Activated naive CD4-positive, alpha-beta T cell treated with anti-CD3 and anti-CD28 coated beads, Interleukin-2, amount 10 ng/mL, durations not matched to agents 7 days and 5 days (primary cell): ENCODE measurements around the gene CLEC4M.

Experiments
- CTCF ChIA-PET: fragments of 350-600 bp; sonication (Branson Sonifier 250); formaldehyde crosslinking; loops from one replicate; lab custom pipeline; 2021; ENCODE audit warnings: antibody characterized with exemption; lab: Charles Lee
- DNase-seq: peaks from one replicate; pipeline ENCODE4 v3.0.0-alpha.2; 2020
- H3K27ac Mint-ChIP-seq: one replicate; pipeline ENCODE4 v1.8.0; 2021; ENCODE audit warnings: mild to moderate bottlenecking, moderate library complexity, mixed read lengths
- H3K27me3 Mint-ChIP-seq: one replicate; pipeline ENCODE4 v1.8.0; 2021; ENCODE audit warnings: mild to moderate bottlenecking, mixed read lengths
- H3K36me3 Mint-ChIP-seq: one replicate; pipeline ENCODE4 v1.8.0; 2021; ENCODE audit warnings: mixed read lengths
- H3K4me1 Mint-ChIP-seq: one replicate; pipeline ENCODE4 v1.8.0; 2021; ENCODE audit warnings: mixed read lengths
- H3K4me3 Mint-ChIP-seq: one replicate; pipeline ENCODE4 v1.8.0; 2021; ENCODE audit warnings: mild to moderate bottlenecking, moderate library complexity, mixed read lengths
- H3K9me3 Mint-ChIP-seq: one replicate; pipeline ENCODE4 v1.8.0; 2021; ENCODE audit warnings: mixed read lengths

Gene CLEC4M, protein sequence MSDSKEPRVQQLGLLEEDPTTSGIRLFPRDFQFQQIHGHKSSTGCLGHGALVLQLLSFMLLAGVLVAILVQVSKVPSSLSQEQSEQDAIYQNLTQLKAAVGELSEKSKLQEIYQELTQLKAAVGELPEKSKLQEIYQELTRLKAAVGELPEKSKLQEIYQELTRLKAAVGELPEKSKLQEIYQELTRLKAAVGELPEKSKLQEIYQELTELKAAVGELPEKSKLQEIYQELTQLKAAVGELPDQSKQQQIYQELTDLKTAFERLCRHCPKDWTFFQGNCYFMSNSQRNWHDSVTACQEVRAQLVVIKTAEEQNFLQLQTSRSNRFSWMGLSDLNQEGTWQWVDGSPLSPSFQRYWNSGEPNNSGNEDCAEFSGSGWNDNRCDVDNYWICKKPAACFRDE

DNA sequence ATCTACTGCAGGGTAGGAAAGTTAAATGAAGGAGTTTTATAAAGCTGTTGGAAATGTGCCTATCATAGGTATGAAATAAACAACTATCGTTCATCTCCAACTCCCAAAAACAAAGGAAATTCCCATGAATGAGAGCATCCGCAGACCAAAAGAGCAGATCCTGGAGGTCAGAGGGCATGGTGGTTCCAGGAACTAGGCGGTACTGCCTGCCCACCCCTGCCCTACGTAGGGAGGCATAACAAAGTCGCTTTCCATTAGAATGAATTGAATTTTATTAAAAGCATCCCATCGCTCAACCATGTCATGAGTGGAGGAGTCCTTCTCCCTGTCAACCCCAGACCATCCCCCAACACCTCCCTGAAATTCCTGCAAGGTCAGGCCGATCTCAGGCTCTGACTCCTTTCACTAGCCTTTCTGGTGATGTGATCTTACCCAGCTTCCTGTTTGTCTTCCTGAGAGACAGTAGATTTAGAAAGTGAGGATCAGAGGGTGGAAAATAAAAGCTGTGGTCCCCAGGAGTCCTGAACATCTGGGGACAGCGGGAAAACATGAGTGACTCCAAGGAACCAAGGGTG is at the start of gene CLEC4M:
TSS of gene CLEC4M (plus strand) at position 525 of the 575 bp plus-strand sequence. CDS start at position 549, 24 bp downstream.
- Mint-ChIP-seq H3K27me3 (peaks cover 16% of the 10 kb centered on the region), H3K4me3 (no peak within 1 kb of the TSS), H3K4me1 (no peaks in the 10 kb centered on the region), H3K36me3 (peaks cover 6% of the 10 kb centered on the region), H3K9me3 (peaks cover 23% of the 10 kb centered on the region), H3K27ac (no peak within 1 kb of the TSS)
- CTCF ChIA-PET, result no interaction called here
- no peak for DNase-seq

DNA sequence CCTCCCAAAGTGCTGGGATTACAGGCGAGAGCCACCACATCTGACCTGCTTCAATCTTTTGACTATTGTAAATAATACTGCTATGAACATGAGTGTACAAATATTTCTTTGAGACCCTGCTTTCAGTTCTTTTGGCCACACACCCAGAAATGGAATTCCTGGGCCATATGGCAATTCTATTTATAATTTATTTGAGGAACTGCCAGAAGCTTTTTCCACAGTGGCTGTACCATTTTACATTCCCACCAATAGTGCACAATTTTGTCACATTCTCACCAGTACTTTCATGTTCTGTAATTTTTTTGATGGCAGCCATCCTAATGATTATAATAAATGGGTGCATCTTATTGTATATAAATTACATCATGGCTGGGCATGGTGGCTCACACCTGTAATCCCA is 47.4 kb upstream of the CLEC4M start:
- no peak overlapping the region for H3K27ac Mint-ChIP-seq
- no peaks in the 10 kb centered on the region for H3K36me3 Mint-ChIP-seq
- CTCF ChIA-PET, result no interaction called here
- DNase-seq, result no peak
- H3K27me3 Mint-ChIP-seq, result peaks cover 17% of the 10 kb centered on the region
- peaks cover 8% of the 10 kb centered on the region for H3K4me1 Mint-ChIP-seq
- H3K9me3 Mint-ChIP-seq, result peaks cover 7% of the 10 kb centered on the region
- H3K4me3 Mint-ChIP-seq, result no peak overlapping the region

DNA sequence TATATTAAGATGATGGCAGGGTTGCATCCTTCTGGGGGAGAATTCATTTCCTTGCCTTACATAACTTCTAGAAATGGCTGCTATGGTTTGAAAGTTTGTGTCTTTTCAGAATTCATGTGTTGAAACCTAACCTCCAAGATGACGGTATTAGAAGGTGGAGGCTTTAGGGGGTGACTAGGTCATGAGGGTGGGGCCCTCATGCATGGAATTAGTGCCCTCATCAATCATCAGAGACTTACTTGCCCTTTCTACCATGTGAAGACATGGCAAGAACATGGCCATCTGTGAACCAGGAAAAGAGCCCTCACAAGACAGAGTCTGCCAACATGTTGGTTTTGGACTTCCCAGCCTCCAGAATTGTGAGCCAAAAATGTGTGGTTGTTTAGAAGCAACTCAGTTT is 46.3 kb upstream of the CLEC4M start:
- CTCF ChIA-PET, result no interaction called here
- H3K4me3 Mint-ChIP-seq, result no peak overlapping the region
- DNase-seq, result no peak
- peaks cover 7% of the 10 kb centered on the region for H3K9me3 Mint-ChIP-seq
- H3K36me3 Mint-ChIP-seq, result no peaks in the 10 kb centered on the region
- peaks cover 15% of the 10 kb centered on the region for H3K27me3 Mint-ChIP-seq
- no peak overlapping the region for H3K27ac Mint-ChIP-seq
- H3K4me1 Mint-ChIP-seq, result peaks cover 6% of the 10 kb centered on the region

DNA sequence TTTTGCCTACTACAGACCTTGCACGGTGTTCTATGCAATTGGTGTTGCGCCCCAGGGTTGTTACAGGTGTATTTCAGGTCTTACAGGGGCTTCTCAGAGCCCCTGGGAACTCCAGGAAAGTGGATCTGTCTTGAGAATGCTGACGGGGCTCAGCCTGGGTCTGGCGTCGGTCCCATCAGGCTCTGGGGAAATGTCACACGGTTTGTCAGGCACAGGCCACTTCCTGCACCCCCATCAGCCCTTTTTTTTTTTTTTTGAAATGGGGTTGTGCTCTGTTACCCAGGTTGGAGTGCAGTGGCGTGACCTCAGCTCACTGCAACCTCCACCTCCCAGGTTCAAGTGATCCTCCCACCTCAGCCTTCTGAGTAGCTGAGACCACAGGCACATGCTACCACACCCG is 44.4 kb upstream of the CLEC4M start:
- peaks cover 19% of the 10 kb centered on the region for H3K27me3 Mint-ChIP-seq
- no peak overlapping the region for H3K4me3 Mint-ChIP-seq
- H3K36me3 Mint-ChIP-seq, result no peaks in the 10 kb centered on the region
- DNase-seq, result no peak
- H3K9me3 Mint-ChIP-seq, result peaks cover 7% of the 10 kb centered on the region
- CTCF ChIA-PET, result interaction anchor here (1.3 kb wide), 1 partner anchor 38 kb away, joined by 3 read pairs; the partner anchor contains the start of gene TRAPPC5
- peaks cover 6% of the 10 kb centered on the region for H3K4me1 Mint-ChIP-seq
- H3K27ac Mint-ChIP-seq, result no peak overlapping the region

DNA sequence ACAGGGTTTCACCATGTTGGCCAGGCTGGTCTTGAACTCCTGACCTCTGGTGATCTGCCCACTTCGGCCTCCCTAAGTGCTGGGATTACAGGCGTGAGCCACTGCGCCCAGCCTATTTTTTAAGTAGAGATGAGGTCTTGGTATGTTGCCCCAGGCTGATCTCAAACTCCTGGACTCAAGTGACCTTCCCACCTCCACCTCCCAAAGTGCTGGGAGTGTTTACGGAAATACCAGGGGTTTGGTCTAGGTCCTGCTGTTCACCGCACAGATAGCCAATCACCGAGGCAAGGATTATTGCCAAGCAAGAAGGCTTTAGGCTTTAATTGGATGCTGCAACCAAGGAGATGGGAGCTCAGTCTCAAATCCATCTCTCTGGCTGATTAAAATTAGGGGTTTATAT is 42.7 kb upstream of the CLEC4M start:
- DNase-seq, result no peak
- CTCF ChIA-PET, result no interaction called here
- H3K4me1 Mint-ChIP-seq, result no peaks in the 10 kb centered on the region
- H3K27me3 Mint-ChIP-seq, result peaks cover 19% of the 10 kb centered on the region
- H3K27ac Mint-ChIP-seq, result no peak overlapping the region
- H3K4me3 Mint-ChIP-seq, result no peak overlapping the region
- no peaks in the 10 kb centered on the region for H3K36me3 Mint-ChIP-seq
- H3K9me3 Mint-ChIP-seq, result peaks cover 7% of the 10 kb centered on the region

DNA sequence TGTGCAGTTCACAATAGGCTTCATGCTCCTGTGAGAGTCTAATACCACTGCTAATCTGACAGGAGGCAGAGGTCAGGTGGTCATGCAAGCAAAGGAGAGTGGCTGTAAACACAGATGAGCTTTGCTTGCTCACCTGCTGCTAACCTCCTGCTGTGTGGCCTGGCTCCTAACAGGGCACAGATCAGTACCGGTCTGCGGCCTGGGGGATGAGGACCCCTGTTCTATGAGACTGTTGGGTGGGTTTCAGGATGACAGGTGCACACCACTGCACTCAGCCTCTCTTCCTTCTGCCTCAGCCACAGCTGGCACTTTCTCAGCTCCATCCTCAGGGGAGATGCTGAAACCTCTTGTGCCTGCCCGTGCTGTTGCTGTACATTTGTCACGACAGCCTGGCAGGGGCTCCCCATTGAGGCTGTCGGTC is 40.8 kb upstream of the CLEC4M start:
- DNase-seq, result no peak
- no peaks in the 10 kb centered on the region for H3K9me3 Mint-ChIP-seq
- H3K27me3 Mint-ChIP-seq, result peaks cover 20% of the 10 kb centered on the region
- no peak overlapping the region for H3K27ac Mint-ChIP-seq
- CTCF ChIA-PET, result no interaction called here
- no peaks in the 10 kb centered on the region for H3K36me3 Mint-ChIP-seq
- H3K4me3 Mint-ChIP-seq, result no peak overlapping the region
- no peaks in the 10 kb centered on the region for H3K4me1 Mint-ChIP-seq

DNA sequence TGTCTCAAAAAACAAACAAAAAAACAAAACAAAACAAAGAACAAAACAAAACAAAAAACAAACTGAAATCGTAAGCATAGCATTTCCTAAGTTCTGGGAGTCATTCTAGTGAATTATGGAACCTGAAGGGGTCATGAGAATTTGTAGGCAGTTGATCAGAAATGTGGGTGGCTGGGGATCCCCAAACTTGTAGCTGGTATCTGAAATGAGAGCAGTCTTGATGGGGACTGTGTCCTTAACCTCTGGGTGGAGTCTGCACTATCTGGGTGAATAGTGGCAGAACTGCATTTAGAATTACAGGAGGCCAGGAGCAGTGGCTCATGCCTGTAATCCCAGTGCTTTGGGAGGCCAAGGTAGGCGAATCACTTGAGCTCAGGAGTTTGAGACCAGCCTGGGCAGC is 37.3 kb upstream of the CLEC4M start:
- Mint-ChIP-seq H3K27ac (no peak overlapping the region), H3K4me1 (no peaks in the 10 kb centered on the region)
- CTCF ChIA-PET, result interaction anchor here (1.0 kb wide), 1 partner anchor 45 kb away, joined by 3 read pairs; the partner anchor contains the start of gene TRAPPC5

DNA sequence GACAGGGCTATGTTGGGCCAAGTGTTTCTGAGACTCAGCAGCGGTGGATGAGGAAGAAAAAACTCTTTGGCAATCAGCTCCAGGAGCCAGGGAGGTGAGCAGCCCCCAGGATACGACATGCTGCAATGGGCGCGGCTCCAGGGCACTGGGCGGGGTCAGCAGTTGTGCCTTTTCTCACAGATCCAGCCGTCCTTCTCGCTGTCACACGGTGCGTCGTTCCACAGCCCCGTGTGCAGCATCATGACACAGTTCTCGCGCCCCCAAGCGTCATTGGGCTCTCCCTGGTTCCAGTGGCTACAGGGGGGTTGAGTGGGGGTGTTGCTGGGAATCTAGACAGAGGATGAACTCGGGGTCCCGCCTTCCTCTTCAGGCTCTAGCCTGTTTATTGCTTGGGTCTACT is 33.8 kb upstream of the CLEC4M start:
- CTCF ChIA-PET, result no interaction called here
- DNase-seq, result no peak
- Mint-ChIP-seq H3K36me3 (no peaks in the 10 kb centered on the region), H3K9me3 (no peaks in the 10 kb centered on the region), H3K27me3 (peaks cover 63% of the 10 kb centered on the region), H3K4me3 (no peak overlapping the region), H3K4me1 (no peaks in the 10 kb centered on the region), H3K27ac (no peak overlapping the region)

More for the DNA sequence above, 37.3 kb upstream of the CLEC4M start:
- Mint-ChIP-seq H3K9me3 (no peaks in the 10 kb centered on the region), H3K27me3 (peaks cover 47% of the 10 kb centered on the region), H3K4me3 (no peak overlapping the region), H3K36me3 (no peaks in the 10 kb centered on the region)
- no peak for DNase-seq

DNA sequence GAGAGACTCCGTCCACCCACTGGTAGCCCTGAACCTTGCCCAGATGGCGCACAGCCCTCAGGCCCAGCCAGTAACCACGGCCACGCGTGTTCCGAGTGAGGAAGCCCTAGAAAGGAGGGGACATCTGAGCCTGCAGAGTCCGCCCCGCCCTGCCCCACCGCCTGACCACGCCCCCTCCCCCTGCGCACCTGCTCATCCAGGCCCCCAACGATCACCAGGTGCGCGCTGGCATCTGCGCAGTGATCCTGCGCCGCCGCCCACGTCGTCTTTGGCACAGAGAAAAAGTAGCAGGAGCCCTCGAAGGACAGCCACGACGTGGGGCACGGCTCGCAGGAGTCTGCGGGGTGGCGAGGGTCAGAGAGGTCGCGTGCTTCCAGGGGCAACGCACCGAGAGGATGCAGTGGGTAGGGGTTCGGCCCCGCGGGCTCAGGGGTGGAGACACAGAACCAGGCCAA is 33.2 kb upstream of the CLEC4M start:
- no peak overlapping the region for H3K4me3 Mint-ChIP-seq

DNA sequence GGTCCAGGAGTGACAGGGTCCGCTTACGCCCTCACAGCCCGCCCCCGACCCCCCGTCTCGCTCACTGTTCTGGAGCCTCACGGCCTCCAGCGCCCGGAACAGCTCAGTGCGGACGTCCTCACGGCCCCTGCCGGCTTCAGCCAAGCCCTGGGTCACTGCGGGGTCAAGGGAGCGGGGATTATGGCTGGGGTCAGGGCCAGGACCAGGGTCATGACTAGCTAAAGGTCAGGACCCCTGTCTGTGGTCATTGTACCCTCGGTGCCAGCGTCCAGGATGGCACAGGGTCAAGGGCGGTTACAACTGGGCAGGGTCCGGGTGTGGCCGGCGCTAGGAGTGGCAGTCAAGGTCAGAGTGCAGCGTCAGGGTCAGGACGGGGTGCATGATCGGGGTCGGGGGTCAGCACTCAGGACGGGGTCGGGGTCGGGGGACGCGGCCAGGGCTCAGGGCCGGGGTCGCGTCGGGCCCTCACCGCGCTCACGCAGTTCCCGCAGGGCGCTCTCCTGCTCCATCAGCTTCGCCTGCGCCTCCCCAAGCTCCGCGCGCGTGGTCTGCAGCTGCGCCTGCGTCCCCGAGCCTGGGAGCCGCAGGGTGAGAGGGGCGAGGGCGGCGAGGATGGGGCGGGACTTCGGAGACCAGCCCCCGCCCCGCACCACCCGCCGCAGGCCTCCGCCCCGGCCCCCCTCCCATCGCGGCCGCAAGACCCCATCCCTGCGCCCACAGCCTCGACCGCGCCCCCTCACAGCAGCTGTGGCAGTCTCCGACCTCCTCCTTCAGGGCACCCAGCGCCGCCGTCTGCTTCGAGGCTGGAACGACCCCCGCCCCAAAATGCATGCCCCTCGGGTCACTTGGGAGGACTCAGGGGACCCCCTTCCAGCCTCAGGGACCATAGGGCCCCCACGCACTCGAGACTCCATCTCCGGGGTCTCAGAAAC is 32.5 kb upstream of the CLEC4M start:
- no peak overlapping the region for H3K27ac Mint-ChIP-seq
- no peaks in the 10 kb centered on the region for H3K36me3 Mint-ChIP-seq
- no peaks in the 10 kb centered on the region for H3K4me1 Mint-ChIP-seq
- no peaks in the 10 kb centered on the region for H3K9me3 Mint-ChIP-seq
- CTCF ChIA-PET, result no interaction called here
- H3K4me3 Mint-ChIP-seq, result no peak overlapping the region
- peaks cover 72% of the 10 kb centered on the region for H3K27me3 Mint-ChIP-seq
- DNase-seq, result no peak

More for the DNA sequence above, 33.2 kb upstream of the CLEC4M start:
- Mint-ChIP-seq H3K4me1 (no peaks in the 10 kb centered on the region), H3K27me3 (peaks cover 70% of the 10 kb centered on the region), H3K27ac (no peak overlapping the region), H3K36me3 (no peaks in the 10 kb centered on the region), H3K9me3 (no peaks in the 10 kb centered on the region)
- CTCF ChIA-PET, result no interaction called here
- DNase-seq, result no peak

DNA sequence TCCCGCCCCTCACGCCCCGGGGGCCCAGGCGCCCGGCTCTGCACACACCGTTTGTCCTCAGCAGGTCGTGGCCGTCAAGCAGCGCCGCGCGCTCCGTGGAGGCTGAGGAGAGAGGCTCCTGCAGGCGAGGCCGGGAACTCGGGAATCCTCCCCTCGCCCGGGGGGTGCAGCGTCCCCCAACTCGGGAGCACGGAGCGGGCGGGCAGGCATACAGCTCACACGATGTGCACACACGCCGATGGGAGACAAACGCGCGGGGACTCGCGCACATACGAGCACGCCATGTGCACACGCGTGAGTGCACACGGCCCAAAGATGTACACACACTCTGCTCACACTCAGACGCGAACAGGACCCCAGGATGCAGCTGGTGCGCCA is 31.8 kb upstream of the CLEC4M start:
- Mint-ChIP-seq H3K9me3 (no peaks in the 10 kb centered on the region), H3K27ac (no peak overlapping the region), H3K4me3 (no peak overlapping the region), H3K36me3 (no peaks in the 10 kb centered on the region), H3K27me3 (peaks cover 72% of the 10 kb centered on the region), H3K4me1 (no peaks in the 10 kb centered on the region)
- no peak for DNase-seq
- CTCF ChIA-PET, result no interaction called here

DNA sequence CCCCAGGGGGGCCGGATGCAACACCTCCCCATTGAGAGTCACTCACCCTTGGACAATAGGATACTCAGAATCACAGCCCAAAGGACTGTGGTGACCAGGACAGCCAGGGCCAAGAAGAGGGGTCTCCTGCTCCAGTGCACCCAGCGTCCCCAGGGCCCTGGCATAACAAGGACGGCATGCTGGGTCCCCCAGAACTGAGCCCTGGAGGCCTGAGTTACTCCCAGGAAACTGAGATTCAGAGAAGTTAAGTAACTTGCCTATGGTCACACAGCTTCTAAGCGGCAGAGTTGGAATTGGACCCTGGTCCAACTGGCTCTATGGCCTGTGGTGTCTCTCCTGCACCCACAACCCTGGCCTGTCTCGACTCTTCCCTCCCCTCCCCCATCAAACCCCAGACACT is 31.4 kb upstream of the CLEC4M start:
- CTCF ChIA-PET, result no interaction called here
- Mint-ChIP-seq H3K9me3 (no peaks in the 10 kb centered on the region), H3K27me3 (peaks cover 75% of the 10 kb centered on the region), H3K27ac (no peak overlapping the region), H3K4me3 (no peak overlapping the region), H3K4me1 (no peaks in the 10 kb centered on the region), H3K36me3 (no peaks in the 10 kb centered on the region)
- no peak for DNase-seq

DNA sequence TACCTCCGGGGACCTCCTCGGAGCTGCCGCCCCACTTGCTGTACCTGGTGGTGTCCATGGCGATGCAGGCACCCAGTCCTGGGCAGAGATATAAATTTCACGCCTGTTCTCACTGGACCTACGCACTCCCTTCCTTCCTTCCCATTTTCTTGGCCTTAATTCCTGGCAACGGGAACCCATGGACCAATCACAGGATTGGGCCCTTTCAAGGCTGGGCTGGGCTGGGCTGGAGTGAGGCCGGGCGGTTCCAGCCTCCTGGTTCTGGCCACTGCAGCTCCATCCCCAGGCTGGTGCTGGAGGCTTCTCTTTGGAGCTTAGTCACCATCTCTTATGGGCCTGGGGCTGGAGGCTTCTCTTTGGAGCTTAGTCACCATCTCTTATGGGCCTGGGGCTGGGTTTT is 31.0 kb upstream of the CLEC4M start, which contains the start of gene CLEC4G:
TSS of gene CLEC4G (minus strand) at position 66 of the 400 bp plus-strand sequence. CDS start at position 58, 8 bp downstream.
- H3K27ac Mint-ChIP-seq, result no peak within 1 kb of the TSS
- no peaks in the 10 kb centered on the region for H3K36me3 Mint-ChIP-seq
- H3K4me3 Mint-ChIP-seq, result no peak within 1 kb of the TSS
- no peaks in the 10 kb centered on the region for H3K9me3 Mint-ChIP-seq
- no peaks in the 10 kb centered on the region for H3K4me1 Mint-ChIP-seq
- peaks cover 78% of the 10 kb centered on the region for H3K27me3 Mint-ChIP-seq
- CTCF ChIA-PET, result no interaction called here
- no peak for DNase-seq

DNA sequence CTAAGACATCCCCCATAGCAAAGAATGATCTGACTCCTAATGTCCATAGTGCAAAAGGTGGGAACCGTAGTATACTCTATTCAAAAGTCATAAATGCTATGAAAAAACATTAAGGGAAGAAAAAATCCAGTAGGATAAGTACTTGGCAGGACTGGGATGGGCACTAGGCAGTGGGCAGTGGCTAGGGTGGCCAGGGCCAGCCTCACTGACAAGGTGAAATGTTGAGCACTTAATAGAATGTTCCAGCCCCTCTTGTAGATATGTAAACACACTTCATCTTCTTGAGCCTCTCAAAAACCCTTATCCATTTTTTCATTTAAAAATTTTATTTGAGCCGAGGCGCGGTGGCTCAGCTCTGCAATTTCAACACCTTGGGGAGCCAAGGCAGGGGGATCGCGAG is 29.7 kb upstream of the CLEC4M start:
- no peak overlapping the region for H3K4me3 Mint-ChIP-seq
- H3K27me3 Mint-ChIP-seq, result peaks cover 68% of the 10 kb centered on the region
- DNase-seq, result no peak
- CTCF ChIA-PET, result no interaction called here
- no peaks in the 10 kb centered on the region for H3K9me3 Mint-ChIP-seq
- no peaks in the 10 kb centered on the region for H3K36me3 Mint-ChIP-seq
- H3K27ac Mint-ChIP-seq, result no peak overlapping the region
- H3K4me1 Mint-ChIP-seq, result no peaks in the 10 kb centered on the region
